Mononuclear cell (primary cell): Measurements from ENCODE around the gene DIRAS1. TPM values are rescaled to one million over a fixed set of nuclear protein-coding genes. Genes with fewer than 3 reads are reported as not detected.
"Not testable (repeated sequence)": the region's sequence is repeated elsewhere in the genome, so short reads cannot be mapped to it uniquely, and the experiment has no call there.

Experiments used
- H3K27me3 ChIP-seq: 2 replicates; pipeline ENCODE4 v1.6.0; 2011; ENCODE audit warnings: low read length, control low read depth; ENCODE audit not compliant: insufficient read depth
- H3K4me1 ChIP-seq: 2 replicates; pipeline ENCODE4 v1.5.1; 2011; ENCODE audit warnings: mild to moderate bottlenecking, low read length, control low read depth; ENCODE audit not compliant: insufficient read depth
- H3K4me3 ChIP-seq: 2 replicates; pipeline ENCODE4 v1.5.1; 2011; ENCODE audit warnings: mild to moderate bottlenecking, low read length, moderate library complexity
- H3K9me3 ChIP-seq: 2 replicates; pipeline ENCODE4 v1.5.1; 2011; ENCODE audit warnings: low read depth, mild to moderate bottlenecking, control low read depth, low read length
- total RNA-seq: library from RNA; depleted of rRNA; stranded (reverse); fragments of >200 nt; gene quantifications from one replicate; pipeline ENCODE4 v1.2.3, GENCODE V29; 2012

The DIRAS1 gene
- total RNA-seq, 1 donor: 1.2 TPM

DNA sequence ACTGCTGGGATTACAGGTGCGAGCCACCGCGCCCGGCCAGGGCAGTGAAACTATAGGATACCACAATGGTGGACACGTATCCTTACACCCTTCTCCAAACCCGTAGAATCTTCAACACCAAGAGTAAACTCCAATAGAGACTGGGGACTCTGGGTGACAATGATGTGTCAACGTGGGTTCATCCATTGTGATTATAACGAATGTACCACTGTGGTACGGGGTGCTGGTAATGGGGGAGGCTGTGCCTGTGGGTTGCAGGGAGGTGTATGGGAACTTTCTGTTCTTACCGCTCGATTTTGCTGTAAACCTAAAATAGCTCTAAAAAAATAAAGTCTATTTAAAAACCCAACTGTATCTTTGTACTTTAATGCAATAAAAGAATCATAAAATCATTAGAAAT, 30.3 kb downstream of the DIRAS1 start:
- Histone ChIP-seq H3K9me3 (no peaks in the 10 kb centered on the region), H3K4me3 (no peak overlapping the region), H3K4me1 (peaks cover 17% of the 10 kb centered on the region), H3K27me3 (no peaks in the 10 kb centered on the region)

DNA sequence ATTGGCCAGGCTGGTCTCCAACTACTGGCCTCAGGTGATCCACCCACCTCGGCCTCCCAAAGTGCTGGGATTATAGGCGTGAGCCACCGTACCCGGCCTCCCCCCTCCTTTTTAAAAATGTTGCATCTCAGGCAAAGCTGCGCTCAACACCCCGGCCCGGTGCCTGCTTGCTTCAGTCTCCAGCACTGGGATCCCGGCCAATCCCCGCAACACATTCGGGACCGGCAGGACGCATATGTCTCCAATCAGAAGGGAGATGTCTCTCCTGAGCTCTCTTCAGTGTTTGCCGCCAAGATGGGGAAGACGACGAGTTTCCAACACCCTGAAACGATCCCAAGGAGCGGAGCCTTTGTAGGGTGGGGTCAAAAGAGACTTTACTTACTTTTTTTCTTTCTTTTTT, 34.8 kb downstream of the DIRAS1 start:
- no peaks in the 10 kb centered on the region for H3K27me3 ChIP-seq
- H3K4me3 ChIP-seq: no peak overlapping the region

DNA sequence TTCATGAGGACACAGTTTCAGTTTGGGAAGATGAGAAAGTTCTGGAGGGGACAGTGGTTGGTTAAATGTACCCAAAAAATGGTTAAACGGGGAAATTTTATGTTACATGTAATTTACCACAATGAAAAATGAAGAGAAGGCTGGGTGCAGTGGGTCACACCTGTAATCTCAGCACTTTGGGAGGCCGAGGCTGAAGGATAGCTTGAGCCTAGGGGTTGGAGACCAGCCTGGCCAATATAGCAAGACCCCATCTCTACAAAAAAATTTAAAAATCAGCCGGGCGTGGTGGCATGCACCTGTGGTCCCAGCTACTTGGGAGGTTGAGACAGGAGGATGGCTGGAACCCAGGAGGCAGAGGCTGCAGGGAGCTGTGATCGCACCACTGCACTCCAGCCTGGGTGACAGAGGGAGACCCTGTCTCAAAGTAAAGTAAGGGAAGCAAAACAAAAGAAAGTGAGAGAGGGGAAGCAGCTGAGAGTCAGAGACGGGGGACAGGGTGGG, 35.9 kb downstream of the DIRAS1 start:
- H3K9me3 ChIP-seq: no peaks in the 10 kb centered on the region
- no peak overlapping the region for H3K4me3 ChIP-seq
- peaks cover 9% of the 10 kb centered on the region for H3K4me1 ChIP-seq
- H3K27me3 ChIP-seq: no peaks in the 10 kb centered on the region

More for the DNA sequence above, 34.8 kb downstream of the DIRAS1 start:
- H3K4me1 ChIP-seq: peaks cover 7% of the 10 kb centered on the region
- H3K9me3 ChIP-seq: no peaks in the 10 kb centered on the region

DNA sequence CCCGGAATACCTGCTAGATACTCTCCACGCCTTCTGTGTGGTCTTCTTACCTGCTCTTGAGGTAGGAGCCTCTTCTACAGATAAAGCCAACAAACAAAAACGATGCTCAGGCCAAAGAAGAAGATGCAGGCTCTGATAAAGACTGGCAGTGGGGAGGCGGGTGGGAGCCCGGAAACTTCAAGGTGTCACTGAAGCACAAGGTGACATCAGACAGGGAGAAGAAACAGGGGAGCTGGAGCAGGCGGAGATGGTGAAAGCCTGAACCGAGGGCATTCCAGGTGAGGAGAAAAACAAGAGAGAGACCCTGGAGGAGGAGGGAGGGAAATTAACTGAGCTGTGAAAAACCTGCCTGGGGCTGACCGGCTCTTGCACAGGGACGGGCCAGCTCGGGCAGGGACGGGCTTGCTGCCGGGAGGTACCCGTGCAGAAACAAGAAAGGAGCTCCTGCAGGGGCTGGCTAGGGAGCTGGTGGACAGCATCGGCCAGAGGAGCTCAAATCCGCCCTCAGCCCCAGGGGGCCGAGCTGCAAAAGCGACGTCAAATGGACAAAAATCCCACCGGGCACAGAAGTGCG, 37.7 kb downstream of the DIRAS1 start:
- Histone ChIP-seq H3K4me3 (no peak overlapping the region), H3K27me3 (no peaks in the 10 kb centered on the region), H3K4me1 (peaks cover 19% of the 10 kb centered on the region), H3K9me3 (no peaks in the 10 kb centered on the region)

DNA sequence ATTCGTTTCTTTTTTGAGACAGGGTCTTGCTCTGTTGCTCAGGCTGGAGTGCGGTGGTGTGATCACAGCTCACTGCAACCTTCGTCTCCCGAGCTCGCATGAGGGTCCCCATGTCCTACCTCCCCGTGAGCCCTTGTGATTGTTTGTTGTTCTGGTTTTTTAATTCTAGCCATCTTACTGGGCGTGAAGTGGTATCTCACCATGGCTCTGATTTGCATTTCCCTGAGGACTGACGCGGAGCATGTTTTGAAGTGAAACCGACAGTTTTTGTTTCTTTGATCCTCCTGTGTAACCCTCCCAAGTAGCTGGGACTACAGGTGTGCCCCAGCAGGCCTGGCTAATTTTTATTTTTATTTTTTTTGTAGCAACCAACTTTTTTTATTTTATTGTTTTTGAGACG, 40.4 kb downstream of the DIRAS1 start:
- H3K4me3 ChIP-seq: no peak overlapping the region
- H3K9me3 ChIP-seq: no peaks in the 10 kb centered on the region
- H3K4me1 ChIP-seq: peaks cover 36% of the 10 kb centered on the region
- no peaks in the 10 kb centered on the region for H3K27me3 ChIP-seq

DNA sequence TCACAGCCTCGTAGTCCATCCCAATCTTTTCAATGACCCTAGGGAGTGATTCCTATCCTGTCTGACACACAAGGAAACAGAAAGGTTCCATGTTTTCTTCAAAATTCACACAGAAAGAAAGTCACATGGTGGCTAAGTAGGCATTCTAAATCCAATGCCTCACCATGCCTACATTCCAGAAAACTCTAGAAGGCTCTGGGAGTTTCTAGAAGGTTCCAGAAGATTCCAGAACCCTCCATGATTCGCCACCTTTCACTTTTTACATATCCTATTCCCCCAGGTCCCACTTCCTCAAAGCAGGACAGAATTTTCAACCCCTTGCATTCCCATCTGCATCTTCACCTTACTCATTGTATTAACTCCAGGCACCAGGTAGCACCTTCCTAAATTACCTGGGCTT, 41.7 kb downstream of the DIRAS1 start:
- Histone ChIP-seq H3K27me3 (no peaks in the 10 kb centered on the region), H3K4me1 (peaks cover 41% of the 10 kb centered on the region), H3K9me3 (no peaks in the 10 kb centered on the region), H3K4me3 (no peak overlapping the region)

DNA sequence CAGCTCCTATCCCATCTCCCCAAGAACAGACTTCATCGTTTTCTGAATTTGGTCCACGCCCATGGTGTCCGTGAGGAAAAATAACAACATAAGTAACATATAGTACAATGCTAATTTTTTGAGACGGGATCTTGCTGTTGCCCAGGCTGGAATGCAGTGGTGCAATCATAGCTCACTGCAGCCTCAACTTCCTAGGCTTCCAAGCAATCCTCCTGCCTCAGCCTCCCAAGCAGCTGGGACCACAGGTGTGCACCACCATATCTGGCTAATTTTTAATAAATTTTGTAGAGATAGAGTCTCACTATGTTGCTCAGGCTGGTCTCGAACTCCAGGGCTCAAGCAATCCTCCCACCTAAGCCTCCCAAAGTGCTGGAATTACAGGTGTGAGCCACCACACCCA, 42.2 kb downstream of the DIRAS1 start:
- H3K4me3 ChIP-seq, H3K27me3 ChIP-seq, H3K9me3 ChIP-seq: not testable (repeated sequence)
- peaks cover 41% of the 10 kb centered on the region for H3K4me1 ChIP-seq

DNA sequence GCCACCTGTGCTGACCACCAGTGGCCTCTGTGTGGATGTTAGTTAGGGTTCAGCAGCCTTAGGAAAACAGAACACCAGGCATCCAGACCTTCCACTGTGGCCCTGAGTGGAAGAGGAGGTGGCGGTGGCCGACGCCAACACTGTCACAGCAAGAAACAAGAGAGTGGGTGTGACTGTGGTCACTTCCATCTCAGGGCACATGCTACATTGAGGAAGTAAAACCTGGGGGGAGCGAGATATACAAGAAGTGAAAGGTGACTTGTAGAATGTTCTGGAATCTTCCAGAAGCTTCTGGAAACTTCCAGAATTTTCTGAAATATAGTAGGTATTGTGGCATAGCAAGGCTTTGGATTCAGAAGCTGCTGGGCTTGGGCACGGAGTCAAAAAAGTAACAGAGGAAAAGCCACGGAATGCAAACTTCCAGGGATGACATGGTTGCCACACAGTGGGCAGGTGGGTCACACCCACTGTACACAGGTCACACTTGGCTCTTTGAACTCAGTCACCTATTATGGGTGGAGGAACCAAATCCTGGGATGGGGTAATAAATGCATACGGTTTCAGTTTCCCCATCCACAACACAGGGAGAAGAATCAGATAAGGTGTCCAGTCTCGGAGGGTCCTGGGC, 43.0 kb downstream of the DIRAS1 start:
- Histone ChIP-seq H3K4me1 (peaks cover 41% of the 10 kb centered on the region), H3K27me3 (no peaks in the 10 kb centered on the region), H3K4me3 (no peak overlapping the region), H3K9me3 (no peaks in the 10 kb centered on the region)

DNA sequence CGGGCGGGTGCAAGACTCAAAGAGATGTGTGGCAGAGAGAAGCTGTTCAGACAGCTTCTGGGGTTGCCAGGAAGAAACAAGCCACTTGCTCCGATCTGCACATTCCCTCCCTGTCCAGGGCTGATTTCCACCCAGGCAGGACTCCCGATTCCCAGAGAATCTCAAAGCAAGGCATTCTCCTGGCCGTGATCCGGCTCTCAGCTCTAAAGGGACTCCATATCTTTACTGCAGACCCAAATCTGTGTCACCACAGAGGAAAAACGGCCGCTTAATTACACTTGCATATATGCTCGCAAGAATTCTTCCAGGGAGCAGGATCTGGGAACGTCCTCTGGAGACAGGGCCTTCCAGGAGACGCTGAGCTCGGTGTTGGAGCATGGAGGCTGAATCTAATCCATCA, 44.3 kb downstream of the DIRAS1 start:
- Histone ChIP-seq H3K4me3 (no peak overlapping the region), H3K27me3 (no peaks in the 10 kb centered on the region), H3K4me1 (peaks cover 38% of the 10 kb centered on the region), H3K9me3 (no peaks in the 10 kb centered on the region)

DNA sequence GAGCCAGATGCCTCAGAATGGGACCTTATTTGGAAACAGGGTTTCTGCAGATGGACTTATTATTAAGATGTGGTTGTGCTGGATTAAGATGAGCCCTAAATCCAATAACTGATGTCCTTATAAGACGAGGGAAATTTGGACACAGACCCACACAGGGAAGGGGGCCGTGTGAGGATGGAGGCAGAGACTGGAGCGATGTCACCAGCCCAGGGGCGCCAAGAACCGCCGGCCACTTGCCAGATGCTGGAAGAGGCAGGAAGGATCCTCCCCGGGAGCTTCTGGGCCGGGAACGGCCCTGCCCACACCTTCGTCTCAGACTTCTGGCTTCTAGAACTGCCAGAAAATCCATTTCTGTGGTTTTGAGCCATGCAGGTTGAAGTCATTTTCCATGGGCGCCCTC, 45.3 kb downstream of the DIRAS1 start:
- no peak overlapping the region for H3K4me3 ChIP-seq
- no peaks in the 10 kb centered on the region for H3K27me3 ChIP-seq
- peaks cover 32% of the 10 kb centered on the region for H3K4me1 ChIP-seq
- H3K9me3 ChIP-seq: no peaks in the 10 kb centered on the region

DNA sequence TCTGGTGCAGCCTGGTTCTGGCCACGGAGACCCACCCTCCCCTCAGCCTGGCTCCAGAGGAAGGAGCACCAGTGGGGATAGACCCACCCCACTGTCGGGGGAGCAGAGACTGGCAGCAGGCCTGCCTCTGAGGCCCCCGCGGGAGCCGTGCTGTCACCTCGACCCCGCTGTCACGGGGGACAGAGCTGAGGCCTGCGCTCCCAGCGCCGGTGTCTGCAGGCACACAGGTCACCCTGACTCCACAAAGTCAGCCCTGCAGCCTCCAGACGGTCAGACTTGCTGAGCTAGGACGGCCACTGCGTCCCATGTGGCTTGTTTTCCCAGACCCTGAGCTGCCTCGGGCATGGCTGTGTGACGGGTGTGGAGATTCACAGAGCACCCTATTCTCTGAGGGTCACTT, 51.0 kb downstream of the DIRAS1 start:
- Histone ChIP-seq H3K4me3 (no peak overlapping the region), H3K27me3 (no peaks in the 10 kb centered on the region), H3K4me1 (peaks cover 4% of the 10 kb centered on the region), H3K9me3 (no peaks in the 10 kb centered on the region)

DNA sequence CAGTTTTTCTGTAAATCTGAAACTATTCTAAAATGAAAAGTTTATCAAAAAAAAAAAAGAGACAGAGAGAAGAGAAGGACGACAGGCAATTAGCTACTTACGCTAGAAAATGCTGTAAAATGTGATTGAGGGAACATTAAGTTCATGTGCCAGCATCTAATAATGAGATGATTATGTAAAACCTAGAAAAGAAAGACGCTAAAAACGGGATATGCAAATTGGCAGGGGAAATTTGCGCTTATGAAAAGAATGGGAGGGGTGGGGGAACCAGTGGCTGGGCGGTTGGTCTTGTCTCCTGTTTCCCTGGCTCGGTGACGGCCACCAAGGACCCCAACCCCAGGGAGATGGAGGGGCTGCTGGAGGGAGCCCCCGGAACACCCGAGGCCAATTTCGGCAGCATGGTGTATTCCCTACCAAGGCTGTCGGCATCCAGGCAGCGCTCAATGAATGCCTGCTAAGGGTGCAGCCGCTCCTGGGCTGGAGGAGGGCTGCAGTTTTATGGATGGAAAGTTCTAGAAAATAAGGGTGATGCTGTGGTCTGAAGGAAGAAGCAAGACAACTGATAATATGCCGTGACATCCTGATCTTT, 52.9 kb downstream of the DIRAS1 start:
- H3K4me3 ChIP-seq: no peak overlapping the region
- no peaks in the 10 kb centered on the region for H3K4me1 ChIP-seq
- H3K9me3 ChIP-seq: no peaks in the 10 kb centered on the region
- no peaks in the 10 kb centered on the region for H3K27me3 ChIP-seq

DNA sequence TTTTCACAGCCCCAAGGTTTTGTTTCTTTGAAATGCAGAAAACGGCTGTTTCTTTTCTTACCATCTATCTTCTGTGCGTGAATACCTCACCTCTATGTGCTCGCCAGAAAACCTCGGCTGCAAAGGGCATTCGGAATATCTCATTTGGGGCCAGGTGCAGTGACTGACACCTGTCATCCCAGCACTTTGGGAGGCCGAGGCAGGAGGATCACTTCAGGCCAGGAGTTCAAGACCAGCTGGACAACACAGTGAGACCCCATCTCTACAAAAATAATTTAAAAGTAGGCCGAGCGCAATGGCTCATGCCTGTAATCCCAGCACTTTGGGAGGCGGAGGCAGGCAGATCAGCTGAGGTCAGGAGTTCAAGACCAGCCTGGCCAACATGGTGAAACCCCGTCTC, 53.8 kb downstream of the DIRAS1 start:
- H3K9me3 ChIP-seq, H3K4me1 ChIP-seq, H3K27me3 ChIP-seq, H3K4me3 ChIP-seq: not testable (repeated sequence)

DNA sequence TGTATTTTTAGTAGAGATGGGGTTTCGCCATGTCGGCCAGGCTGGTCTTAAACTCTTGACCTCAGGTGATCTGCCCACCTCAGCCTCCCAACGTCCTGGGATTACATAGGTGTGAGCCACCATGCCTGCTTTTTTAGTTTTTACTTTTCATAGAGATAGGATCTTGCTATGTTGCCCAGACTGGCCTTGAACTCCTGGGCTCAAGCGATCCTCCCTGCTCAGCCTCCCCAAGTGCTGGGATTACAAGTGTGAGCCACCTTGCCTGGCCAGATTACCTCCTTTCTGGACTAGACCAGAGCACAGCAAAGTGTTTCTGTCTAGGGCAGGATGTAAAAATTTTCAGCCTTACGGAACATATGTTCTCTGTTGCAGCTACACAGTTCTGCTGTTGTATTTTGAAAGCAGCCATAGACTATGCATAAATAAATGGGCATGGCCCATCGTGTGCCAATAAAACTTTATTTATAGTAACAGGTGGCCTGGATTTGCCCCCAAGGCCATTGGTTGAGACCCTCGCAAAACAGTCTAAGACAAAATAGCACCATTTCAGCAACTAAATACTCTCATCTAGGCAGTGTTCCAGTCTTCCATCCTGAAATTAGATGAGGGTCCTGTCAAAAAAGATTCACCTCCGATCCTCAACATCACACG, 54.7 kb downstream of the DIRAS1 start:
- Histone ChIP-seq H3K27me3 (no peaks in the 10 kb centered on the region), H3K4me1 (no peaks in the 10 kb centered on the region), H3K9me3 (no peaks in the 10 kb centered on the region)

DNA sequence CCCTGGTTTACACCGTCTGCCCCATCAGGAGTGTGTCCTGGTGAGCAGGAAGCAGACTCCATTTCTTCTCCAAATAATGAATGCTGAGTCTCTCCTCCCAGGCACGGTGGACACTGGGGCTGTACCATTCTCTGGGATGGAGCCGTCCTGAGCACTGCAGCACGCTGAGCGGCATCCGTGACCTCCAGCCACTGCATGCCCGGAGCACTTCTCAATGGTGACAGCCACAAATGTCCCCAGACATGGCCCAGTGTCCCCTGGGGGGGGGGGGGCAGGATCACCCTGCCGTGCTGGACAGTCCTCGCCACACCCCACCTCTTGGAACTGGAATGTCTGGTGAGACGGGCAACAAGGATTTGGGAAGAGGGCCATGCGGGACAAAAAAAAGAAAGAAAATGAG, 56.1 kb downstream of the DIRAS1 start:
- no peaks in the 10 kb centered on the region for H3K27me3 ChIP-seq
- H3K9me3 ChIP-seq: no peaks in the 10 kb centered on the region
- H3K4me1 ChIP-seq: no peaks in the 10 kb centered on the region
- no peak overlapping the region for H3K4me3 ChIP-seq

More for the DNA sequence above, 54.7 kb downstream of the DIRAS1 start:
- no peak overlapping the region for H3K4me3 ChIP-seq
